GM19193 (cell line): ENCODE data around the gene NEUROD4.

Experiments used
- POLR2A ChIP-seq: IDR thresholded peaks from 4 replicates; pipeline ENCODE4 v1.6.1; 2011; ENCODE audit not compliant: insufficient read depth, insufficient read length; ENCODE audit errors: extremely low read depth

Gene NEUROD4

DNA sequence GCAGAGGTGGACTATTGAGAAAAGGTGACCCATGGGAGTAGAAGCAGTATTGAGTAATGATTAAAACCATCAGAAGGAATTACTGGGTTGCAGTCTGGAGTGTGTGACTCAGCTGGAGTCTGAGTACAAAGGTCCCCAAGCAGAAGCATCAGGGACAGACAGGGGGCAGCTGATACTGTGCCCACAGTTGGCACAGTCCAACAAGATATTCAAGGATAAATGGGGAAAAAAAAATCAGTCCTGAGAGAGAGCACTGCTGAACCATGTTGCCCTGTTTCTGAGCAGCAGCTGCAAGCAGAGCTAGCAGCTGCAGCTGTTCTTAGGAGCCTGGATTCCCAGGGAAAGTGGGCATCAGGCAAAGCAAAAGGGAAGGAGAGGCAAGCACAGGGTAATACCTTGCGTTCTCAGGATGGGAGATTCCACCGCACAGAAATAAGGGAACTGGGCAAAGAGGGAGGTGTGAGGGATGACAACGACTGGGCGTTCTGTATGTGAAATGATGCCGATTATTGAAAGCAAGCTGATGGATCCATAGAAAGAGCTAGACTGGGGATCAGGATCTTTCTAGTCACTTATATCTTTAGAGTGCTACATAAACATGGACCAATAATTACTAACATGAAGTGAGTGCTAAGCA is 17.7 kb downstream of the NEUROD4 start:
- no peak for TF ChIP-seq POLR2A

DNA sequence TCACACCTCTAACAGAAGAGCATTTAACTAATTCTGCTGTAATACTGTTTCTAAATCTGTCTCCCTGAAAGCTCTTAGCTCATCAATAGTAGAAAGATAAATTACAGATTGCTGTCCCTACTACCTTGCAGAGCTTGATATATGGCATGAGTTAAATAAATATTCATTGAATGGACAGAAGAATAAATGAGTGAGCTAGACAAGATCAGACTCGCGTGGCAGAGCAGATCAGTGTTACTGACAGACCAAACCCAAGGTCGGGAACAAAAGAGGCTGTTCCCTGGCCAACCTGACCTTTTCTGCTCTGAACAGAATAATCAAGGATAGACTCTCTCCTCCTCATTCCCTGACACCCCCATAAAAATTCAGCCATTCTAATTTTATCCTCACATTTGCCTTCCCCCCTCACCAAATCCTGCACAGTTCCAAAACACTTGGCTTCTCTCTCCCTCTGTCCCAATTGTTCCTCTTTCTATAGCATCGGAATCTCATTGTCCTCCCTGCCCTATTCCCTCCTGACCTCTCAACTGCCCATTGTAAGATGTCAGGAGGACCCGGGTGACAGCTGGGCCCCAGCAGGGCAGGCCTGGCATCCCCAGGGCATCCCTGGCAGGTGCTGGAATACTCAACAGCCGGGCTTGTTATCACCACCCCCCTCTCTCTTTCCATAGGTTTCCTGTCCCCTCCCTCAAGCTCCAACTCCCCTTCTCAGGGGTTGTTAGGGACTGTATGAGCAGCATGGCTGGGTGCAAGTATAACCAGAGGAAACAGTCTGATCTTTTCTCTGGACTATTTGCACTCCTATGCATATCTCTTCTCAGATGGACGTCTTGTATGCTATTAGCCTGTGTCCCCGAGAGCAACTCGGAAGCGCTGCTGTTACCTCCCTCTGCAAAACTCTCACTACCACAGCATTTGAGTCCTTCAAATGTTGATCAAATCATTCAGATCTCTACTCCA is 19.9 kb downstream of the NEUROD4 start:
- TF ChIP-seq POLR2A: no peak

DNA sequence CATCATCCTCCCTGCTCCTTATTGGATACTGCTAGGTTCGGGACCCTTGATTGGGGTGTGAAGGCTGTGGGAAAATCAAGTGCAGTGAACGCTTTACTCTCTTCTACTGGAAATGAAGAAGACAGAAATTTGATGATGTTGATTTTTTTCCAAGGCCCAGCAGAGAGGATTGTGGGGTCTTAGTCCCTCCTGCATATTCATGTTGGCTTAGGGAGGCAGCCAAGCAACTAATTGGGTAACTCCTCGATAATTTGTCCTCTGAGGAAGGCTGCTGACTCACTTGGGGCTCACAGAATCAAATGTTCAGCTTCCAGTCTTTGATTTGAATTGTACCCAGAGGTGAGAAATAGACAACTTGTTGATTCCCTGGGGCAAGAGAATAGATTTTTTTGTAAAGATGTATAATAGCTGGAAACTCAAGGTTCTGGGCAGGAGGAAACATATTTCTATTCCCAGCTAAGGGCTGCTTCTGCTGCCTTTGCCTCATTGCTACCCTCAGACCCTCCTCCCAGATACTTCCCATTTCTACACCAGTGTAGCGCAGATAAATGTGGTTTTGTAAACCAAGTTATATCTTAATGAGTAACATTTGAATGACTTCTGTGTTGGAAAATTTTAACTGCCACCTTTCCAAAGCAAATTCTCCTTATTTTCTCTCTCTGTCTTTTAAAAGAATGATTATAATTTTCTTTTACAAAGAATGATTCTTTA is 21.7 kb downstream of the NEUROD4 start:
- TF ChIP-seq POLR2A: no peak

DNA sequence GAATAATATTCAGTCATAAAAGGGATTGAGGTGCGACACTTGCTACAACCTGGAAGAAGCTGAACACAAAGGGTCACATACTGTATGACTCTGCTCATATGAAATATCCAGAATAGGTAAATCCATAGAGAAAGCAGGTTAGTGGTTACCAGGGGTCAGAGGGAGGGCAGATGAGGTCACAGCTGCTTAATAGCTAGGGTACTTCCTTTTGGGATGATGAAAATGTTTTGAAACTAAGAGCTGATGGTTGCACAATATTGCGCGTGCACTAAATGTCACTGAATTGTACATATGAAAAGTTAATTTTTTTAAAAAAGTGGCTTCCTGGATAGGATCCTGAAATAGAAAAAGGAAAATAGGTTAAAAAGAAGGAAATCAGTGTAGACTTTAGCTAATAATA is 23.8 kb downstream of the NEUROD4 start:
- no peak for TF ChIP-seq POLR2A

DNA sequence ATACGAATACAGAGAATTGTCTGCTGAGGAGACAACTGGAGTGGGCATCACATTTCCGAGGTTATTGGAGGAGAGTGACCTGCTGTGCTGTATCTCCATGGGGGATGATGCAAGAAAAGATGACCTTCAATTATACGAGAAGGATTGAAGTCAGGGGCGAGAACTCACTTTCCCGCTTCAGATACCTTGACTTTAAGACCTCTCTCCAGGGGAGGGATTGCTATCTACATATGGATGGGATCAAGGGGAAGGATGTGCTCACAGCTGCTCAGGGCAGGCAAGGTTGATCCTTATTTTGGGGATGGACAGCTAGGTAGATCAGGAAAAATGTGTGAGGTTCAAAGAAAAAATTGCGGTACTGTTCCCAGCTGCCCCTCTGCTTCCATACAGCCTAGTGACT is 24.4 kb downstream of the NEUROD4 start:
- TF ChIP-seq POLR2A: no peak

- TF ChIP-seq POLR2A: no peak
Observed at GRCh38 chr12:55049676-55050075, 29.9 kb downstream of the NEUROD4 start.

DNA sequence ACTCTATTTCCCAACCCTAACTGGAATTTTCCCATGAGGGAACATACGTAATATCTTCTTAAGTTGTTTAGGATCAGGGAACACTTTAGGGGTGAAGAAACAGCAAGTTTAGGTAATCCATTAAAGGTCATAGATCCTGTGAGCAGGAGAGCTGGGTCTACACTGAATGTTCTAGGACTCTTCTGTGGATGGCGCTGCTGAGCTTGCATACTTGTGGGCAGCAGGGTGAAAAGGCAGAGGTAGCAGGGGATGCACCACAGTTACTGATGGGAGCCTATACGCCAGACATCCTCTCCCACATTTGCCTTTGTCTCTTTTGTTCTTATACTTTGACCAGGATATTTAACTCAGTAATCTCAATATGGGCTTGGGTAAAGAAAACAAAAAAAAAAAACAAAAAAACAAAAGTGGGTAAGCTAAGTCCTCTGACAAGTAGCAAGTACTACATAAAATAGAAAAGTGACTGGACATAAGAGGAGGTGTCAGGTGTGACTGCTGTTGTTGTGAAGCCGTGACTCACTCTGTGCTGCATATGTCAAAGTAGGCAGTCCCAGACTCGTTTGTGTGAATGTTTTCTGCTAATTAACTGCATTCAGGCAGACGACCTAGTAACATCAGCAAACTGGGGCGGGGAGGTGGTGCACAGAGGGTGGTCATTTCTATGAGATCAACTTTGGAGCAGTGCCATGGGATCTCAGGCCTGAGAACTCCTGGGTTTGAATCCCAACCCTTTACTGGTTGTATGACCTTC is 31.6 kb downstream of the NEUROD4 start:
- TF ChIP-seq POLR2A: no peak

GRCh38 chr12:55057481-55057880 is 37.7 kb downstream of the NEUROD4 start:
- no peak for TF ChIP-seq POLR2A

DNA sequence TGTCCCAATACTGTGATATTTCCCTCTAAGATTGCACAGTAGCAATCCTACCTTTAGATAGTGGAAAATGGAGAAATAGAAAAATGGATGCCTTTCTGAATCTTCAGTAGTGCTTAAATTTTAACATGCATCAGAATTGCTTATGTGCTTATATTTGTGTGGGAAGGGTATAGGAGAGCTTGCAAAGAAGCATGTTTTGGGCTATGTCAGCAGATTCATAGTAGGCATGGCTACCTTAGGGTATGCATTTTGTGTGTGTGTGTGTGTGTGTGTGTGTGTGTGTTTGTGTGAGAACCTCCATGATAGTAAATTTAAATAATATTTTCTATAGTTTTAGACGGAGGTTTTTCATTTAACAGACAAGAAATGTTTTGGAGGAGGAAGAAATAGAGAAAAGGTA is 38.3 kb downstream of the NEUROD4 start:
- no peak for TF ChIP-seq POLR2A

DNA sequence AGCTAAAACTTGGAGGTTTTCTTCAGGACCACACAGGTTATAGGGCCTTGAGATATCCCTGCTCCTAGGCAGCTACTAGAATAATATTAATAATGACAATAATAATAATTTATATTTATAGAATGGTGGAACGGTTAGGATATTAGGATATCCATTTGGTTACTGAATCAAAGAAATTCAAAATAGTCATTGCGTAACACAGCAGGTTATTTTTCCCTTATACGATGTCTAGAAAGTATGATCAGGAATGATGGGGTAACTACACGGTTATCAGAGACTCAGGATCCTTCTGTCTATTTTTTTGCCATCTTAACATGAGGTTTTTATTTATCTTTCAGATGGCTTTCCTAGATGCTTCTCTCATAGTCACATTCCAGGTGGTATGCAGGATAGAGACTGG is 39.0 kb downstream of the NEUROD4 start:
- TF ChIP-seq POLR2A: no peak

DNA sequence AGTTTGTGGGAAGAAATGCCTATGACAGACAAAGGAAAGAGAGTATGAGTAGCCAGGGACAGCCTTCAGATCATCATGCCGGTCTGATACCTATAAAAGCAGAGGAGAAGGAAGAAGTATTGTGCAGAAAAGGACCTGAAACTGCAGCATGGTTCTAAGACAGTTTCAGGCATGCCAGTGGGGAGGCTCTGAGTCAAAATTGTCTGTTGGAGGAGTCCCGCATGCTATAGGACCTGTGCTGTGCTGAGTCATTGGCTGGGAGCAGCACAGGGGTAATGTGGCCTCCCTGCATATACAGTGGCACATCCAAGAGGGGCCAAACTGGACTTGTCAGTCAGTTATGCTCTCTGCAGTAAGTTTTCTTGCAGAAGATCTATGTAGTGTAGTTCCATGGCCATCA is 40.7 kb downstream of the NEUROD4 start:
- no peak for TF ChIP-seq POLR2A

DNA sequence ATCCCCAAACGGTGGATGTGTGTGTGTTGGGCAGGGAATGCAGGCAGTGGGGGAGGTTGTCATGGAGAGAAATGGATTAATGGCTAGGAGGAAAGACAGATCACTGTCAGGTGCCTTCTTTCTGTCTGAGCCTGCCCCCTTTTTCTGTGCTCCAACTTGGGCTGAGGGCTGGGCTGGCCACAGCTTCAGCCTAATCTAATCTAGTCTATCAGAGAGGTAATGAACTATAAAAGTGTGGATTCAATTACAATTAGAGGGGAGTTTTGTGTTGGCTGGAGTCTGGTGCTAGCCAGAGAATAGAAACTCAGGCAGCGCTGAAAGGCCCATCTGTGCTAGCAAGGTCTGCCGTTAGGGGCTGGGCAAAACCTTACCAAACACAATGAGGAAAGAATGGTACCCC is 41.2 kb downstream of the NEUROD4 start:
- TF ChIP-seq POLR2A: no peak

DNA sequence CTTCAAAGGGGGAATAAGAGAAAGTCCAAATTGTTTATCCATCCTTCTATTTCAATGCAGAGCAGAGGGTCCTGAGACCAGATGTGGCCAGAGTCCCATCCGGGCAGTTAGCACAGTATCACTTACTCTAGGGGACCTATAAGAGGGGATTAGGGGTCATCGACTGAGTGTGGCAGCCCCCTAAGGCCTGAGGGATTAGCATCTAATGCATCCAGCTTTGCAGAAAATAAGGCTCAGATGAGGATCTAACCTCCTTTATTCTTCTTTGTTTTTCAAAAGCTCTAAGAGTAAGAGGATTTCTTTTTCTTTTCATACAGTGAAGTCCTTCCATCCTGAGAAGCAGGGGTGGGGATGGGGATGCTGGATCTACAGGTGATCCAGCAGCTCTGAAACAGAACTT is 43.5 kb downstream of the NEUROD4 start:
- TF ChIP-seq POLR2A: no peak

DNA sequence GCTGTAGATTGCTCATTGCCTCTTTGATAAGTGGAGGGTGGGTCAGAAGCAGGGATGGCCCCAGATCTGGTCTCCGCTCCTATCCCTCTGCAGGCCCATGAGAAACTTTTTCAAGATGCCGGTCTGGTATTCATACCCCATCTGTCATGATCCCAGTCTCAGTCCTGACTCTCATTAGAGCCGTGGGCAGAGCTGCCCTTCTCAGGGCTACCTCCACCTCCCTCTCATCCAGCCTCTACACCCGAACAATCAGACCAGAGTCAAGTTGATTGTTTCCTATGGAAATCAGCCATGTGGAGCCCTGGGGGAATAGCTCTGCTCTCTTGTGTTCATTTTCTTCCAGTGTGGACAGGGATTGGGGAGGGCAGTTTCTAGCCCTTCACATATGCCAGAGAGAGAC is 45.8 kb downstream of the NEUROD4 start:
- no peak for TF ChIP-seq POLR2A

DNA sequence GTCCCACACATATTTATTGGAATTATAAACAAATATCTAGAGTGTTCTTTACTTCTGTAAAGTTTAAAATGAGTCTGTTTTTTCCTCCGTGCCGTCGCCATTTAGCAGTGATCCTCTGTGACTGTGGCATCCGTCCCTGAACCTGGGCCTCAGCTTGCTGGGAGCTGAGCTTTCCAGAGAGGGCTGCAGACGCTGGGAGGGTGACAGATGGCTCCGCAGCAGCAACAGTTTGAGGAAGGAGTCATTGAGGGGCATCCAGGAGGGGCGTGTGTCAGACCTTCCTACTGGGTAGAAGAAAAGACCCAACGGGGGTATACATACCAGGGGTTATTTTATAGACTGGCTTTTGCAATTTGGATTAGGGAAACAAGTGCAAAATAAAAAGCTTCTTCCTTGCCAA is 47.9 kb downstream of the NEUROD4 start:
- TF ChIP-seq POLR2A: no peak
